GM13977 (cell line): ENCODE results near the gene RMP24.

Source experiments
- DNase-seq: peaks from one replicate; pipeline ENCODE4 v3.0.0; 2012; ENCODE audit warnings: low spot score
- in situ Hi-C: fragments of 300-500 bp; cut with MboI; formaldehyde crosslinking; loops from one replicate; pipeline ENCODE4 v1.12.0; 2022; ENCODE audit warnings: low sequenced_read_pairs, low pct_unique_long_range_greater_than_20kb, mixed read lengths, inconsistent platforms; ENCODE audit not compliant: unreplicated experiment
- TF ChIP-seq, protein P1 (sequence below): IDR thresholded peaks from 2 replicates; pipeline ENCODE4 v1.5.1; 2012; ENCODE audit warnings: mild to moderate bottlenecking, control low read depth; ENCODE audit not compliant: insufficient read depth; ENCODE audit errors: extremely low read depth, missing control alignments

The RMP24 gene

DNA sequence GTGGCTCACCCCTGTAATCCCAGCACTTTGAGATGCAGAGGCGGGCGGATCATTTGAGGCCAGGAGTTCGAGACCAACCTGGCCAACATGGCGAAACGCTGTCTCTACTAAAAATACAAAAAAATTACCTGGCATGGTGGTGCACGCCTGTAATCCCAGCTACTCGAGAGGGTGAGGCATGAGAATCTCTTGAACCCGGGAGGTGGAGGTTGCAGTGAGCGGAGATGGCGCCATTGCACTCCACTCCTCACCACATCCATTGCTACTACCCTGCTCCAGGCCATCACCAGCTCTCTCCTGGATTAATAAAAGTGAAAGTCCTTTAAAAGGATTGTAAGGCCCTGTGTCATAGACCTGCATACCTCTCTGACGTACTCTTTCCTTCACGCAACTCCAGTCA, 1.2 kb downstream of the RMP24 start:
- in situ Hi-C loops = loop anchor here (25.0 kb wide), 1 partner anchor 211 kb away; no protein-coding TSS in a partner anchor
- no peak for DNase-seq
- TF ChIP-seq, protein P1, sequence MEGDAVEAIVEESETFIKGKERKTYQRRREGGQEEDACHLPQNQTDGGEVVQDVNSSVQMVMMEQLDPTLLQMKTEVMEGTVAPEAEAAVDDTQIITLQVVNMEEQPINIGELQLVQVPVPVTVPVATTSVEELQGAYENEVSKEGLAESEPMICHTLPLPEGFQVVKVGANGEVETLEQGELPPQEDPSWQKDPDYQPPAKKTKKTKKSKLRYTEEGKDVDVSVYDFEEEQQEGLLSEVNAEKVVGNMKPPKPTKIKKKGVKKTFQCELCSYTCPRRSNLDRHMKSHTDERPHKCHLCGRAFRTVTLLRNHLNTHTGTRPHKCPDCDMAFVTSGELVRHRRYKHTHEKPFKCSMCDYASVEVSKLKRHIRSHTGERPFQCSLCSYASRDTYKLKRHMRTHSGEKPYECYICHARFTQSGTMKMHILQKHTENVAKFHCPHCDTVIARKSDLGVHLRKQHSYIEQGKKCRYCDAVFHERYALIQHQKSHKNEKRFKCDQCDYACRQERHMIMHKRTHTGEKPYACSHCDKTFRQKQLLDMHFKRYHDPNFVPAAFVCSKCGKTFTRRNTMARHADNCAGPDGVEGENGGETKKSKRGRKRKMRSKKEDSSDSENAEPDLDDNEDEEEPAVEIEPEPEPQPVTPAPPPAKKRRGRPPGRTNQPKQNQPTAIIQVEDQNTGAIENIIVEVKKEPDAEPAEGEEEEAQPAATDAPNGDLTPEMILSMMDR = no peak

DNA sequence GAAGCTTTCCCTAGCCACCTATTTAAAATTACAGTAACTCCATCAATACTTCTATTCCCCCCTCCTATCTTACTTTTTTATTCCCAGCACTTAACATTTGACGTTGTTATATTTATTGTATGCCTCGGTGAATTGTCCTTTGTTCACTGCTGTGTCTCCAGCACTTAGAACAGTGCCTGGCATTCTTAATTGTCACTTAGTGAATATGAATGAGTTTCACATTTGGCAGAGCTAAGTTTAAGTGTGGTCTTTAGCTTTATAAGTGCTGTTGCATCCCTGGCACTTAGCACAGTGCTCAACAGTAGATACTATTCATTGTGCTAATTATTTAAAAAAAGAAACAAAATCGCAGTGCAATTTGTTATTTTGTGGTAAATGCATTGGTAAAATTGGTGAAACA, 1.7 kb downstream of the RMP24 start:
- TF ChIP-seq, protein P1 = no peak
- in situ Hi-C loops = loop anchor here (25.0 kb wide), 1 partner anchor 212 kb away; no protein-coding TSS in a partner anchor
- no peak for DNase-seq

DNA sequence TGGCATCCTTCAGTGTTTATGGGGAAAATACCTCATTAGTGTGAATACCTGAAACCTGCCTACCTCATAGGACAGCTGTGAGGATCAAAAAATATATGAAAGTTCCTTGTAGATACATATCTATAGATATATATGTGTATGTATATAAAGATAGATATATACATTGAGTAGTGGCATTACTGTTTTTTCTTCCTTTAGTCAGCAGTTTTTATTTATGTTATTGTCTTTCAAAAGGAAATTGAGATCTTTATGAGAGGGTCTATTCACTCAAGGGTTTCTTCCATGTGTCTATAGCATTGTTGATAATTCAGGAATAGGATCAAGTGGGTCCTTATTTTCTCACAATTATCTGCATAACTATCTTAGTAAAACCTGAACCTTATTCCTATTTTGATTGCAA, 6.6 kb downstream of the RMP24 start:
- TF ChIP-seq, protein P1 = no peak
- DNase-seq = no peak

DNA sequence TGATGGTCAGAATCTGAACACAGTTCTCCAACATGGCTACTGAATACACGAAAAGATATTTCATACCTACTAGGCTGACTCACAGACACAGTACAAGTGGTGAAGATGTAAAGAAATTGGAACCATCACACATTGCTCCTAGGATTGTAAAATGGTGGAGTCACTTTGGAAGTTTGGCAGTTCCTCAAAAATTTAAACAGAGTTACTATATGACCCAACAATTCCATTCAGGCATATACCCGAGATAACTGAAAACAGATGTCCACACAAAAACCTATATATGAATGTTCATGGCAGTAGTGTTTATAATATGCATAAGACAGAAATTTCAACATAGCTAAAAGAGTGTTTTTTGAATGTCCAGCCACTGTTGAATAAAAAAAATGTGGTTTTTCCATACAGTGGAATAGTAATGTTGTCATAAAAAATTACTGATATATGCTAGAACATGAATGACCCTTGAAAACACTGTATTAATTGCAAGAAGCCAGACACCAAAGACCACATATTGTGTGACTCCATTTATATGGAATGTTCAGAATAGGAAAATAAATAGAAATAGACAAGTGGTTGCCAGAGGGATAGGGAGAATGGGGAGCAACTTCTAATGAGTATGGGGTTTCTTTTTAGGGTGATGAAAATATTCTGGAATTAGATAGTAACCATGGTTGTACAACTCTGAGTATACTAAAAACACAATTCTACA, 10.1 kb downstream of the RMP24 start:
- DNase-seq = no peak
- in situ Hi-C loops = no loop called here
- TF ChIP-seq, protein P1 = no peak

More for the DNA sequence above, 6.6 kb downstream of the RMP24 start:
- in situ Hi-C loops = no loop called here

DNA sequence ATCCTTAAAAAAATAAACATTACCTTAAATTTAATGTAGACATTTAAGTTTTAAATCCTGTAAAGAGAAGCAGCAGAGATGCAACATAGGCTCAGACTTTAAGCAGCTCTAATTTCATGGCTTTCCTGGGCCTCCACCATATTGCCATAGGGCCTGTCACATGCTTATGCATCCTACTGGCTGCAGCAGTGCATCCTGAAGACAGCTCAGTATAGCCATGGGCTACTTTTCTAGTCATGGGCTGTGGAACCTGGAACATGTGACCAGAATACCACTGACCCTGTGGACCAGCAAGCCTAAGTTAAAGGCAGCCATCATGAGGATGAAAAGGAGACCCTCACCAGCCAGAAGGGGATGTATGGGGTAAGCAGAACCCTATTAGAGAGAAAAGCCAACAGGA, 10.7 kb downstream of the RMP24 start:
- no peak for DNase-seq
- in situ Hi-C loops = no loop called here
- TF ChIP-seq, protein P1 = no peak

DNA sequence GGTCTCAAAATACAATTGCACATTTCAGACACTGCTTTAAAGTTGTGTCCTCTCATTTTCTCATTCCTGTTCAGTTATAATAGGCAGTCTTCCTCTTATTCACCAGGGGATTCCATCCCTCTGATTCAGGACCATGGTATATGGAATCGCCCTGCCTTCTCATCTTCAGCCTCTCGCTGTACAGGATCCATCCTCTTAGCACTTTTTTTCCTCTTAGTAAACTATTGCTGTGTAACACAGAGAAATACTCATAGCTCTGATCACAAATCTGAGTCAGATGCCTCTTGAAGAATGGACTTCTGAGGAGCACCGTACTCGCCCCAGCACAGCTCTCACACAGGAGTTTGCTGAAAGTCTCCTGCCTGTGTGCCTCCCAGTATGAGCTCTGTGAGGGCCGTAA, 11.3 kb downstream of the RMP24 start:
- TF ChIP-seq, protein P1 = no peak
- DNase-seq = no peak
- in situ Hi-C loops = no loop called here
